ENCODE data around the gene GALNTL6.

Gene GALNTL6

GRCh38 chr4:171929477-171929876 lies 116.3 kb downstream of the GALNTL6 start:
- no peak overlapping the region for H3K27ac Mint-ChIP-seq
- no peak overlapping the region for H3K4me3 Mint-ChIP-seq
- H3K27me3 Mint-ChIP-seq (ENCODE audit: low read depth): no peaks in the 10 kb centered on the region
- no peaks in the 10 kb centered on the region for H3K4me1 Mint-ChIP-seq (ENCODE audit: low read depth)
- H3K36me3 Mint-ChIP-seq (ENCODE audit: low read depth): no peaks in the 10 kb centered on the region
- H3K9me3 Mint-ChIP-seq: no peaks in the 10 kb centered on the region

GRCh38 chr4:171929907-171930306 lies 116.7 kb downstream of the GALNTL6 start:
- H3K27ac Mint-ChIP-seq: no peak overlapping the region
- no peaks in the 10 kb centered on the region for H3K9me3 Mint-ChIP-seq
- no peaks in the 10 kb centered on the region for H3K4me1 Mint-ChIP-seq (ENCODE audit: low read depth)
- H3K27me3 Mint-ChIP-seq (ENCODE audit: low read depth): no peaks in the 10 kb centered on the region
- H3K4me3 Mint-ChIP-seq: no peak overlapping the region
- no peaks in the 10 kb centered on the region for H3K36me3 Mint-ChIP-seq (ENCODE audit: low read depth)

GRCh38 chr4:171932238-171932637 lies 119.0 kb downstream of the GALNTL6 start:
- H3K27ac Mint-ChIP-seq: no peak overlapping the region
- no peaks in the 10 kb centered on the region for H3K4me1 Mint-ChIP-seq (ENCODE audit: low read depth)
- no peaks in the 10 kb centered on the region for H3K36me3 Mint-ChIP-seq (ENCODE audit: low read depth)
- no peak overlapping the region for H3K4me3 Mint-ChIP-seq
- no peaks in the 10 kb centered on the region for H3K27me3 Mint-ChIP-seq (ENCODE audit: low read depth)
- no peaks in the 10 kb centered on the region for H3K9me3 Mint-ChIP-seq

GRCh38 chr4:171940656-171941055 lies 127.5 kb downstream of the GALNTL6 start:
- Mint-ChIP-seq H3K27ac (no peak overlapping the region), H3K9me3 (no peaks in the 10 kb centered on the region), H3K27me3 (ENCODE audit: low read depth) (no peaks in the 10 kb centered on the region), H3K4me3 (no peak overlapping the region), H3K36me3 (ENCODE audit: low read depth) (no peaks in the 10 kb centered on the region), H3K4me1 (ENCODE audit: low read depth) (no peaks in the 10 kb centered on the region)

- Mint-ChIP-seq H3K4me1 (ENCODE audit: low read depth) (no peaks in the 10 kb centered on the region), H3K27ac (no peak overlapping the region), H3K36me3 (ENCODE audit: low read depth) (no peaks in the 10 kb centered on the region), H3K9me3 (no peaks in the 10 kb centered on the region), H3K4me3 (no peak overlapping the region), H3K27me3 (ENCODE audit: low read depth) (no peaks in the 10 kb centered on the region)
Measured at GRCh38 chr4:171947400-171947799, 134.2 kb downstream of the GALNTL6 start.

GRCh38 chr4:171948038-171948437 lies 134.8 kb downstream of the GALNTL6 start:
- Mint-ChIP-seq H3K36me3 (ENCODE audit: low read depth) (no peaks in the 10 kb centered on the region), H3K27me3 (ENCODE audit: low read depth) (no peaks in the 10 kb centered on the region), H3K4me1 (ENCODE audit: low read depth) (no peaks in the 10 kb centered on the region), H3K9me3 (no peaks in the 10 kb centered on the region), H3K27ac (no peak overlapping the region), H3K4me3 (no peak overlapping the region)

- no peaks in the 10 kb centered on the region for H3K36me3 Mint-ChIP-seq (ENCODE audit: low read depth)
- H3K27ac Mint-ChIP-seq: no peak overlapping the region
- no peak overlapping the region for H3K4me3 Mint-ChIP-seq
- no peaks in the 10 kb centered on the region for H3K27me3 Mint-ChIP-seq (ENCODE audit: low read depth)
- H3K4me1 Mint-ChIP-seq (ENCODE audit: low read depth): no peaks in the 10 kb centered on the region
- no peaks in the 10 kb centered on the region for H3K9me3 Mint-ChIP-seq
Measured at GRCh38 chr4:171954650-171955049, 141.4 kb downstream of the GALNTL6 start.

GRCh38 chr4:171956678-171957077 lies 143.5 kb downstream of the GALNTL6 start:
- H3K27me3 Mint-ChIP-seq (ENCODE audit: low read depth): no peaks in the 10 kb centered on the region
- no peaks in the 10 kb centered on the region for H3K4me1 Mint-ChIP-seq (ENCODE audit: low read depth)
- H3K36me3 Mint-ChIP-seq (ENCODE audit: low read depth): no peaks in the 10 kb centered on the region
- H3K4me3 Mint-ChIP-seq: no peak overlapping the region
- H3K9me3 Mint-ChIP-seq: no peaks in the 10 kb centered on the region
- H3K27ac Mint-ChIP-seq: no peak overlapping the region

GRCh38 chr4:171962110-171962509 lies 148.9 kb downstream of the GALNTL6 start:
- Mint-ChIP-seq H3K27me3 (ENCODE audit: low read depth) (no peaks in the 10 kb centered on the region), H3K27ac (no peak overlapping the region), H3K36me3 (ENCODE audit: low read depth) (no peaks in the 10 kb centered on the region), H3K4me1 (ENCODE audit: low read depth) (no peaks in the 10 kb centered on the region), H3K4me3 (no peak overlapping the region), H3K9me3 (no peaks in the 10 kb centered on the region)

- no peaks in the 10 kb centered on the region for H3K4me1 Mint-ChIP-seq (ENCODE audit: low read depth)
- no peak overlapping the region for H3K4me3 Mint-ChIP-seq
- H3K27me3 Mint-ChIP-seq (ENCODE audit: low read depth): no peaks in the 10 kb centered on the region
Measured at GRCh38 chr4:171966356-171966755, 153.2 kb downstream of the GALNTL6 start.

GRCh38 chr4:171978216-171978615 lies 165.0 kb downstream of the GALNTL6 start:
- H3K9me3 Mint-ChIP-seq: peaks cover 3% of the 10 kb centered on the region

More at GRCh38 chr4:171966356-171966755, 153.2 kb downstream of the GALNTL6 start:
- Mint-ChIP-seq H3K9me3 (no peaks in the 10 kb centered on the region), H3K27ac (no peak overlapping the region), H3K36me3 (ENCODE audit: low read depth) (no peaks in the 10 kb centered on the region)

GRCh38 chr4:171979461-171979860 lies 166.3 kb downstream of the GALNTL6 start:
- no peaks in the 10 kb centered on the region for H3K4me1 Mint-ChIP-seq (ENCODE audit: low read depth)
- no peak overlapping the region for H3K27ac Mint-ChIP-seq
- no peaks in the 10 kb centered on the region for H3K27me3 Mint-ChIP-seq (ENCODE audit: low read depth)
- no peaks in the 10 kb centered on the region for H3K36me3 Mint-ChIP-seq (ENCODE audit: low read depth)
- H3K9me3 Mint-ChIP-seq: peaks cover 7% of the 10 kb centered on the region
- H3K4me3 Mint-ChIP-seq: no peak overlapping the region

More at GRCh38 chr4:171978216-171978615, 165.0 kb downstream of the GALNTL6 start:
- no peak overlapping the region for H3K27ac Mint-ChIP-seq
- H3K4me3 Mint-ChIP-seq: no peak overlapping the region
- H3K27me3 Mint-ChIP-seq (ENCODE audit: low read depth): no peaks in the 10 kb centered on the region
- no peaks in the 10 kb centered on the region for H3K36me3 Mint-ChIP-seq (ENCODE audit: low read depth)
- no peaks in the 10 kb centered on the region for H3K4me1 Mint-ChIP-seq (ENCODE audit: low read depth)

- H3K4me3 Mint-ChIP-seq: no peak overlapping the region
- H3K27ac Mint-ChIP-seq: no peak overlapping the region
- peaks cover 11% of the 10 kb centered on the region for H3K9me3 Mint-ChIP-seq
- no peaks in the 10 kb centered on the region for H3K27me3 Mint-ChIP-seq (ENCODE audit: low read depth)
- no peaks in the 10 kb centered on the region for H3K36me3 Mint-ChIP-seq (ENCODE audit: low read depth)
- no peaks in the 10 kb centered on the region for H3K4me1 Mint-ChIP-seq (ENCODE audit: low read depth)
Measured at GRCh38 chr4:171981185-171981584, 168.0 kb downstream of the GALNTL6 start.

GRCh38 chr4:171983935-171984805 lies 171.0 kb downstream of the GALNTL6 start:
- H3K9me3 Mint-ChIP-seq: peaks cover 22% of the 10 kb centered on the region
- no peaks in the 10 kb centered on the region for H3K27me3 Mint-ChIP-seq (ENCODE audit: low read depth)
- H3K4me3 Mint-ChIP-seq: no peak overlapping the region
- H3K36me3 Mint-ChIP-seq (ENCODE audit: low read depth): no peaks in the 10 kb centered on the region
- no peak overlapping the region for H3K27ac Mint-ChIP-seq
- no peaks in the 10 kb centered on the region for H3K4me1 Mint-ChIP-seq (ENCODE audit: low read depth)

- Mint-ChIP-seq H3K27me3 (ENCODE audit: low read depth) (no peaks in the 10 kb centered on the region), H3K4me1 (ENCODE audit: low read depth) (no peaks in the 10 kb centered on the region), H3K27ac (no peak overlapping the region), H3K4me3 (no peak overlapping the region), H3K9me3 (peaks cover 22% of the 10 kb centered on the region), H3K36me3 (ENCODE audit: low read depth) (no peaks in the 10 kb centered on the region)
Measured at GRCh38 chr4:171985129-171985528, 171.9 kb downstream of the GALNTL6 start.
